ENCODE data around the gene CACNA1G.

Gene CACNA1G

GRCh38 chr17:50632637-50633036 lies 72.1 kb downstream of the CACNA1G start:
- DNase-seq (ENCODE audit: low read depth in 2 of 2): no peak

DNA sequence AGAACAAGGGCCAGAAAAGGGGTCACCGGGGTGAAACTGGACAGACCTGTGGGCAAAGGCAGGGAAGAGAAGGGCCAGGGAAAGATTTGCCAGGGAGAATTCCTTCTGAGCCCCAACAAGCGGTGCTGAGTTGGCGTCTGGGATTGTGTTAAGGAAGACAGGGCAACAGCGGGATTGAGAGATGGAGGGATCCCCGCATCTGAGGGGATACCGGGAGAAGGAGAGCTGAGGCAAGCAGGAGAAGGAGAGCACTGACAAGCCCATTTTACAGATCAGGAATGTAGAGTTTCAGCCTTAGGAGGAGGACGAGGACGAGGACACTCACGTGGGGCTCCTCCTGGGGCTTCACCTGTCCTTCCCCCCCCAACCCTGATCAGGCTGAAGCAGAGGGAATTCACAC lies 73.2 kb downstream of the CACNA1G start:
- no peak for DNase-seq (ENCODE audit: low read depth in 2 of 2)

GRCh38 chr17:50634224-50634914 lies 73.9 kb downstream of the CACNA1G start, which contains the start of gene ABCC3:
Gene ABCC3, plus strand, starts transcription at chr17:50634881. Its CDS starts 56 bp downstream, at chr17:50634937.
- DNase-seq (ENCODE audit: low read depth in 2 of 2): no peak

- no peak for DNase-seq (ENCODE audit: low read depth in 2 of 2)
Observed at GRCh38 chr17:50634915-50635731, 74.6 kb downstream of the CACNA1G start.

DNA sequence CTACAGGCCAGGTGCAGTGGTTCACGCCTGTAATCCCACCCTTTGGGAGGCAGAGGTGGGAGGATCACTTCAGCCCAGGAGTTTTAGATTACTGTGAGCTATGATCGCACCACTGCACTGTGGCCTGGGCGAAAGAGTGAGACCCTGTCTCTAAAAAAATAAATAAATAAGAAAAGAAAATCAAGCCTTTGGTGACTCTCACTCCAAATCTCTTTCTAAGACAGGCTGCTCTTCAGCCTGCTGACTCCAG lies 75.1 kb downstream of the CACNA1G start:
- DNase-seq (ENCODE audit: low read depth in 2 of 2): no peak

DNA sequence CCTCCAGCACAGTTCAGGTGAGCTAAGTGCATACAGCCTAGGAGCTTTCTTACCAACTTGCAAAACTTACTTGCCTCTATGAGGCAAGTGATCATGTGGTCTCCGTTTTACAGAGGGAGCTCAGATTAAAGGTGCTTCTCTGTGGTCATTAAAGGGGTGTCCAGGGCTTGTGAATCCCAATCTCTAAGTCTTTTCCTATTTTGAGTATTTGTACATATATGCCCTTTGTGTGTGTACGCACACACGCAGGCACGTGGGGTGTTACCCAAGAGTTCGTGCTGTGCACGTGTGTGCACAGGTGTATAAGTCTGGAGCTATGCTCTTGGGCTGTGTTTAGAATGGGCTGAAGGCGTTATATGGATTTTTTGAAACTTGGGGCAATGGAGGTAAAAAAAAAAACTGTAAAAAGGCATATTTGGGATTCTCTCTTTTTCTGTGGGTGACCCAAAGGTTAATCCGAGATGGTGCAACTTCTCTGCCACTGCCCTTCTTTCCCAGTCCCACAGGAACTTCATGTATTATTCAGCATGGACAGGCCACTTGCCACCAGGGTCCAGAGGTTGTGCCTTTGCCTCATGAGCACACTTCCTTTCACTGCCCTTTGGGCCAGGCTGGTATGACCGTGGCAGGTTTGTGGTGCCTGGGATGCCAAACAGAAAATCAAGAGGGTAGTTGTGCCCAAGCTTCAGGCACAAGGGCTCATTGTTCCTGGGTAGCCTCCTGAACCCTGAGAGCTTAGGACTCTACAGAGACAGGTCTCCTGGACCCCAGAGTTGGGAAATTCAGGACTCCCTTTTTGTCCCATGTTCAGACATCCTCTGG lies 75.7 kb downstream of the CACNA1G start:
- no peak for DNase-seq (ENCODE audit: low read depth in 2 of 2)

GRCh38 chr17:50636804-50637195 lies 76.3 kb downstream of the CACNA1G start:
- DNase-seq (ENCODE audit: low read depth in 2 of 2): no peak

- no peak for DNase-seq (ENCODE audit: low read depth in 2 of 2)
Observed at GRCh38 chr17:50637829-50638605, 77.5 kb downstream of the CACNA1G start.

DNA sequence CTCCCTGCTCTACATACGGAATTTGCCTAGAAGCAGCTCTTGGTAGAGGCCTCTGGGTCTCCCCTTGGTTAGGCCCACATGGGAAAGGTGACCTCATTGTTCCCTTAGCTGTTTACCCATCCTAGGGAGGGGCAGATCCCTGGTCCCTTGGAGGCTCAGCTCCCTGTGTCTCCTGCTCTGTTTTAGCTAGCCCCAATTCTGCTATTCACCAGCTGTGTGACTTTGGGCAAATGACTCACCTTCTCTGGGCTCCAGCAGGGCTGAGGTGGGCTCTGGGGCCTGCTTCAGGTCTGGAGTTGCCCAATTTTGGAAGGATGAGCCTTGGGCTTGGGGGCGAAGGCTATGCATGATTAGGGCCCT lies 78.1 kb downstream of the CACNA1G start:
- no peak for DNase-seq (ENCODE audit: low read depth in 2 of 2)

- DNase-seq (ENCODE audit: low read depth in 2 of 2): peak; percentile 92
Observed at GRCh38 chr17:50638966-50639713, 78.6 kb downstream of the CACNA1G start.

GRCh38 chr17:50640686-50641351 lies 80.3 kb downstream of the CACNA1G start:
- no peak for DNase-seq (ENCODE audit: low read depth in 2 of 2)

DNA sequence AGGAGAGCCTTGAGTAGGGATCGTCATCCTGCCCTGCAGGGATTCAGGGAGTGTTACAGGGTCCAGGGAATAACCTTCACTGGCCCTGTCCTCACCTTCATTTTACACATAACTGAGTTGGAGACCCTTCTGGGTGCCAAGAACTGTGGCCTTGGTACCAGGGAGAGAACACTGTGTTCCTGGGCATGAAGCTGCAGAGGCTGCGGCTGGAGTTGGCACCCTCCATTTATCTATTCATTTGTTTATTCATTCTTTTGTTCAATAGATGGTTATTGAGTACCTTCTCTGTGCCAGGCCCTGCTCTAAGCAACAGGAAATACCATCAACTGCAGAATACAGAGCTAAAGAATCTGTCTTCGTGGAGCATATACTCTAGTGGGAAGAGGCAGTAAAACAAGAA lies 80.8 kb downstream of the CACNA1G start:
- no peak for DNase-seq (ENCODE audit: low read depth in 2 of 2)

GRCh38 chr17:50642071-50642721 lies 81.7 kb downstream of the CACNA1G start:
- DNase-seq (ENCODE audit: low read depth in 2 of 2): no peak

- DNase-seq (ENCODE audit: low read depth in 2 of 2): no peak
Observed at GRCh38 chr17:50642722-50643656, 82.5 kb downstream of the CACNA1G start.

GRCh38 chr17:50645748-50646682 lies 85.5 kb downstream of the CACNA1G start:
- DNase-seq (ENCODE audit: low read depth in 2 of 2): no peak

- no peak for DNase-seq (ENCODE audit: low read depth in 2 of 2)
Observed at GRCh38 chr17:50647187-50647586, 86.7 kb downstream of the CACNA1G start.

DNA sequence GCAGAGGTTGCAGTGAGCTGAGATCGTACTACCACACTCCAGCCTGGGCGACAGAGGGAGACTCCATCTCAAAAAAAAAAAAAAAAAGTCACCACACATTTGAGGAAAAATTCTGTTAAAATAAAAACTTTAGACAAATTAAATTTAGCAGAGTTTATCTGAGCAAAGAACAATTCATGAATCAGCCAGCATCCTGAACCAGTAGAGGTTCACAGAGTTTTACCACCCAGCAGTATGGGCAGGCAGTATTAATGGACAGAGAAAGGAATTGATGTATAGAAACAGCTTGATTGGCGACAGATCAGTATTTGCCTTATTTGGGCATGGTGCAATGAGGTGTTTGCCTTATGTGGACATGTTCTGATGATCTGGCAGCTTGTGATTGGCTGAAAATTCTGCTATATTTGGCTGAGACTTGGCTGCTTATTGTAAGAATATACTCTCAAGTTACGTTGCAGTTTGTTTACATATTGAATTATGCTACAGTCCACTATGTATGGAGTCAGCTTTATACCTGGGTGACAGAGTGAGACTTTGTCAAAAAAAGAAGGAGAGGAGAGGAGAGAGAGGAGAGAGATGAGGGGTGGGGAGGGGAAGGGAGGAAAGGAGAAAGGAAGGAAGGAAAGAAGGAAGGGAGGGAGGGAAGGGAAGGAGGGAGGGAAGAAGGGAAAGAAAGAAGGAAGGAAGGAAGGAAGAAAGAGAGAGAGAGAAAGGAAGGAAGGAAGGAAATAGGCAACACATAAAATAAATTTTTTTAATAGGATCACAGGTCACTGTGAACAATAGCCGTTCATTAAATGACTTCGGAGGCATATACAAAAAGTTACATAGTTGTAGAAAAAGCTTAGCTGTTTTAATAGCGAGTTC lies 88.8 kb downstream of the CACNA1G start:
- no peak for DNase-seq (ENCODE audit: low read depth in 2 of 2)
